ENCODE measurements around the gene CDYL2.

DNA sequence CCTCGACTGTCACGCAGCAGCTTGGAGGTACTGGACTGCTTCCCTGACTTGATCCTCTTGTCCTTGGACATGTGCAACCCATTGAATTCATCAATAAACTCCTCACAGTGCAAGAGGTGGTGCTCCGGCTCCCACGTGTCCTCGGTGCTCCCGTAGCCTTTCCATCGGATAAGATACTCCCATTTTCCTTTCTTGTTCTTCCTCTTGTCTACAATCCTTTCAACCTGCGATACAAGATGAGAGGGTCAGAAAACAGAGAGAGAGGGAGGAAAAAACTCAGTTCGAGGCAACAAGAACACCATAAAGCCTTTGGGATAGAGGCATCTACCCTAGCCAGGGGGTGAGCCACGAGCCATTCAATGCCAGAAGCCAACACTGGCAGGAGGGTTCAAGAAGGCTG is 119.5 kb downstream of the CDYL2 start:
- TF ChIP-seq, protein P1, sequence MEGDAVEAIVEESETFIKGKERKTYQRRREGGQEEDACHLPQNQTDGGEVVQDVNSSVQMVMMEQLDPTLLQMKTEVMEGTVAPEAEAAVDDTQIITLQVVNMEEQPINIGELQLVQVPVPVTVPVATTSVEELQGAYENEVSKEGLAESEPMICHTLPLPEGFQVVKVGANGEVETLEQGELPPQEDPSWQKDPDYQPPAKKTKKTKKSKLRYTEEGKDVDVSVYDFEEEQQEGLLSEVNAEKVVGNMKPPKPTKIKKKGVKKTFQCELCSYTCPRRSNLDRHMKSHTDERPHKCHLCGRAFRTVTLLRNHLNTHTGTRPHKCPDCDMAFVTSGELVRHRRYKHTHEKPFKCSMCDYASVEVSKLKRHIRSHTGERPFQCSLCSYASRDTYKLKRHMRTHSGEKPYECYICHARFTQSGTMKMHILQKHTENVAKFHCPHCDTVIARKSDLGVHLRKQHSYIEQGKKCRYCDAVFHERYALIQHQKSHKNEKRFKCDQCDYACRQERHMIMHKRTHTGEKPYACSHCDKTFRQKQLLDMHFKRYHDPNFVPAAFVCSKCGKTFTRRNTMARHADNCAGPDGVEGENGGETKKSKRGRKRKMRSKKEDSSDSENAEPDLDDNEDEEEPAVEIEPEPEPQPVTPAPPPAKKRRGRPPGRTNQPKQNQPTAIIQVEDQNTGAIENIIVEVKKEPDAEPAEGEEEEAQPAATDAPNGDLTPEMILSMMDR (IDR thresholded peaks at IDR 0.05; ENCODE audit: poor library complexity): no peak
- no peak for TF ChIP-seq EZH2 (IDR thresholded peaks at IDR 0.05; ENCODE audit: borderline replicate concordance)

Measured in hepatocyte (in vitro differentiated cells).